Measurements from ENCODE around the gene RAD51AP2. TPM values are rescaled to one million over a fixed set of nuclear protein-coding genes. Genes with fewer than 3 reads are reported as not detected.

RAD51AP2 gene
- polyA plus RNA-seq, 1 of the 3 experiments (the other 2 are of a cell fraction) = not detected

- Histone ChIP-seq H4K20me1 (ENCODE audit: insufficient read depth) (no peaks in the 10 kb centered on the region), H3K4me3 (ENCODE audit: low read depth in 2 of 2, low read length in 1 of 2) (no peak overlapping the region), H3K27me3 (ENCODE audit: insufficient read depth) (no peaks in the 10 kb centered on the region), H3F3A (replicated peaks; ENCODE audit: insufficient read depth) (no peaks in the 10 kb centered on the region), H3K9me3 (no peaks in the 10 kb centered on the region), H3K36me3 (replicated peaks in 1 of 2; ENCODE audit: control insufficient read depth in 1 of 2, insufficient read depth in 2 of 2, low read length in 1 of 2) (no peaks in the 10 kb centered on the region), H2AFZ (ENCODE audit: low read depth) (no peak overlapping the region), H3K27ac (ENCODE audit: low read depth in 2 of 2, low read length in 1 of 2) (no peak overlapping the region), H3K4me1 (ENCODE audit: control insufficient read depth in 1 of 2, insufficient read depth in 2 of 2, low read depth in 1 of 2, low read length in 1 of 2) (no peaks in the 10 kb centered on the region; a peak in 1 of 4 replicates), H3K9me2 (no peaks in the 10 kb centered on the region), H3K79me2 (ENCODE audit: insufficient read depth) (no peaks in the 10 kb centered on the region), H3K4me2 (no peak overlapping the region), H3K9ac (no peak overlapping the region)
- no peak for TF ChIP-seq FOSL2 (IDR thresholded peaks at IDR 0.05; ENCODE audit: borderline replicate concordance, low read depth)
- TF ChIP-seq ZBTB33 (IDR thresholded peaks at IDR 0.05; ENCODE audit: borderline replicate concordance, low read depth) = no peak
- no peak for TF ChIP-seq CTCF (IDR thresholded peaks at IDR 0.05)
- TF ChIP-seq POLR2AphosphoS5 (IDR thresholded peaks at IDR 0.05; ENCODE audit: low read depth, low read length) = no peak
- no peak for TF ChIP-seq JUND (IDR thresholded peaks at IDR 0.05)
- TF ChIP-seq GABPA (IDR thresholded peaks at IDR 0.05; ENCODE audit: low read depth) = no peak
- no peak for TF ChIP-seq NRF1 (IDR thresholded peaks at IDR 0.05; ENCODE audit: low read depth, low read length)
- TF ChIP-seq RCOR1 (IDR thresholded peaks at IDR 0.05; ENCODE audit: low read length) = no peak
- TF ChIP-seq ELF1 (IDR thresholded peaks at IDR 0.05) = no peak
- ChIA-PET CTCF (interaction anchor here (0.7 to 1.4 kb wide), 6 partner anchors 8 to 172 kb away, joined by 3 to 8 read pairs (median 3); partner anchors contain the start of gene RAD51AP2), POLR2A (no interaction called here)
- no peak for DNase-seq
- WGBS (ENCODE audit: low lambda C conversion rate) = 65% methylated on average over 2 of the region's 2 CpGs
Observed at GRCh38 chr2:17482651-17483050, 35.6 kb downstream of the RAD51AP2 start.

GRCh38 chr2:17479875-17480274, 38.4 kb downstream of the RAD51AP2 start:
- H2AFZ ChIP-seq (ENCODE audit: low read depth) = no peak overlapping the region
- no peaks in the 10 kb centered on the region for H3K27me3 ChIP-seq (ENCODE audit: insufficient read depth)
- no peaks in the 10 kb centered on the region; a peak in 1 of 4 replicates for H3K4me1 ChIP-seq (ENCODE audit: control insufficient read depth in 1 of 2, insufficient read depth in 2 of 2, low read depth in 1 of 2, low read length in 1 of 2)
- no peak for DNase-seq
- H3K9ac ChIP-seq = no peak overlapping the region
- no peak overlapping the region for H3K4me3 ChIP-seq (ENCODE audit: low read depth in 2 of 2, low read length in 1 of 2)
- no peaks in the 10 kb centered on the region for H3K36me3 ChIP-seq (replicated peaks in 1 of 2; ENCODE audit: control insufficient read depth in 1 of 2, insufficient read depth in 2 of 2, low read length in 1 of 2)
- no peaks in the 10 kb centered on the region for H4K20me1 ChIP-seq (ENCODE audit: insufficient read depth)
- no peaks in the 10 kb centered on the region for H3F3A ChIP-seq (replicated peaks; ENCODE audit: insufficient read depth)
- POLR2A ChIA-PET = no interaction called here
- H3K4me2 ChIP-seq = no peak overlapping the region
- 85% methylated on average over 2 of the region's 2 CpGs for WGBS (ENCODE audit: low lambda C conversion rate)
- no peaks in the 10 kb centered on the region for H3K9me3 ChIP-seq
- no peaks in the 10 kb centered on the region for H3K9me2 ChIP-seq
- CTCF ChIA-PET = interaction anchor here (0.6 to 1.7 kb wide), 5 partner anchors 10 to 214 kb away, joined by 3 to 7 read pairs (median 3); no protein-coding TSS in a partner anchor
- H3K27ac ChIP-seq (ENCODE audit: low read depth in 2 of 2, low read length in 1 of 2) = no peak overlapping the region
- TF ChIP-seq RCOR1 (IDR thresholded peaks at IDR 0.05; ENCODE audit: low read length) (no peak), TEAD4 (IDR thresholded peaks at IDR 0.05; ENCODE audit: borderline replicate concordance, insufficient read depth) (no peak), GABPA (IDR thresholded peaks at IDR 0.05; ENCODE audit: low read depth) (no peak)
- no peaks in the 10 kb centered on the region for H3K79me2 ChIP-seq (ENCODE audit: insufficient read depth)
